HPDE6-E6E7 (cell line): Measurements from ENCODE around the gene CTCFL.
A peak's percentile ranks its signal among the peaks of the same experiment; 100 is the strongest.
"Not testable (repeated sequence)": the region's sequence is repeated elsewhere in the genome, so short reads cannot be mapped to it uniquely, and the experiment has no call there.

ENCODE experiments used
- DNase-seq: peaks from one replicate; pipeline ENCODE4 v3.0.0; 2011; ENCODE audit warnings: missing footprints; ENCODE audit errors: extremely low spot score

CTCFL gene

DNA sequence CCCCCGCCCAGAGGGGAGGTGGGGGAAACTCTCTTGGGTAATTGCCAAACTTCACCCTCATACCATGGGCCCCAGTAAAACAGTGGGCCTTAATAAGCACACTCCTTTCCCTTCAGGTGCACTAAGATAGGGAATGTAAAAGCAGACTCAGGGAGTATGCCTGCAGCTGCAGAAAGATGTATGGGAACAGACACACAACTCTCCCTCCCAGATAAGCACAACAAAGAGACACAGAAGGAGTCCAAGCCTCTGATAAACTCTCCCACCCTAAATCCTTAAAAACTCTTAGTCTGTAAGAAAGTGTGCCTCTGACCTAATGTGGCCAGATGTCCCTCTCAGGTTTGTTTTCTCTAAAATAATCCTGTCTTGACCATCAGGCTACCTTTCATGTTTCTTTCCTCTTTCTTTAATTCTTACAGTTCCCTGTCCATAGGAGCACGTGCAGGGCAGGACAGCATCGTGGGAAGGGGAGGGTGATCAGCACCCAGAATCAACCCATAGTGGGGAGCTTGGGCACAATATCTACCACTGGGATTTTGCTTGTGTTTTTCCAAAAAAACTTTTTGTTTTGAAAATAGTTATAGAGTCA lies 11.3 kb upstream of the CTCFL start:
- DNase-seq = no peak

DNA sequence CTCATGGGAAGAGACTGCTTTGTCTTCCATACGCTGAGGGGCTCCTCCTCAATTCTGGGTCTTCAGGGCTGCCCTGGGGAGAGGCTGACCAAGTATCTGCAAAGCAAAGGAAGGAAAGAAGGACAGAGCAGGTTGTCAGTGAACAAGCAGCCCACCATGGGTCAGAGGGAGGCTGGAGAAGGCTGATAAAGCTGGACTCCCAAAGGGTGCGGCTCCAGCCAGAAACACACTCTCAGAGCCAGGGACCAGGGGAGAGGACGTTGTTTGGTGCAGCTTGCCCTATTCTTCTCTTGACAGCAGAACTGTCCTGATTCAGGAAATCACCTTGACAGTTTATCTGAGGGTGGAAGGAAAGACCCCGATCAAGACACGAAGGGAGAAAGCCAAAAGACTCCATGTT lies 10.4 kb upstream of the CTCFL start:
- DNase-seq = no peak

DNA sequence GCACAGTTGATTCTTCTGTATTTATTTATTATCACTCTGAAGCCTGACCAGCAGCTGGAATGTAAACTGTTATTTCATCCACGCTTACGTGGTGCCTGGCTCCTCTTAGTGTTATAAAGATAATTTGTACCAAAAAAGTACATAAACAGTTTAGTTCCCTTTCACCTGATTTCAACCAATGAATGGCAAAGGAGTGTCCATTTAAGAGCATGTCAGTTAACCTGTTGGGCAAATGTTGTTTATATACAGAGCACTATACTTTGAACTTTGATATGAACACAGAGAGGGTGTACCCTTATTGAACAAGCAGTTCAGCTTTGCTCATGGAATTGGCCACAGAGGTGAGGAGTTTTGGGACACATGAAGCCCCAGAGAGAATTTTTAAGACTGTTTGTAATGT lies 7.2 kb upstream of the CTCFL start:
- no peak for DNase-seq

DNA sequence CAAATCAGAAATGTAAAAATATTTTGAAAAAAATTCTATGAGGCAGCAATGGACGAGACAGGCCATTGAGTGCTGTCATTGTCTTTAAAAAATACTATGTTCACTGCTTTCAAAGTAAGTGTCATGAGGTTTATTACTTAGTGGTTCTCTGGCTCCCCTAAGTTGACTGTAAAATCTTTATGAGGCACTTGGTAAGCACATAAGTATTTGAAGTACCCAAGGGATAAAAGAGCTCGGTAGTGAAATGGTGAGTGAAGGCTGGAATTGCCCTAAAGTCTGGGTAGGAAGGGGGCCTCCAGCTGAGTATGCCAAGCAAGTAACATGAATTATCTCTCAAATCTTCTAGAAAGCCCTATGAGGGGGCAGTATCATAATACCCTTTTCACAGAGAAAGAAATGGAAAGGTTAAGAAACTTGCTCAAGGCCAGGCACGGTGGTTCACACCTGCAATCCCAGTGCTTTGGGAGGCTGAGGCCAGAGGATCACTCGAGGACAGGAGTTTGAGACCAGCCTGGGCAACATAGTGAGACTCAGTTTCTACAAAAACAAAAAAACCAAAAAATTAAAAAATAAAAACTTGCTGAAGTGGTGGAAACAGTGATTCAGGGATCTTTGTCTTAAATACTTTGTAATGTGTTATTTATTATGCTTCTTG lies 5.5 kb upstream of the CTCFL start:
- no peak for DNase-seq

DNA sequence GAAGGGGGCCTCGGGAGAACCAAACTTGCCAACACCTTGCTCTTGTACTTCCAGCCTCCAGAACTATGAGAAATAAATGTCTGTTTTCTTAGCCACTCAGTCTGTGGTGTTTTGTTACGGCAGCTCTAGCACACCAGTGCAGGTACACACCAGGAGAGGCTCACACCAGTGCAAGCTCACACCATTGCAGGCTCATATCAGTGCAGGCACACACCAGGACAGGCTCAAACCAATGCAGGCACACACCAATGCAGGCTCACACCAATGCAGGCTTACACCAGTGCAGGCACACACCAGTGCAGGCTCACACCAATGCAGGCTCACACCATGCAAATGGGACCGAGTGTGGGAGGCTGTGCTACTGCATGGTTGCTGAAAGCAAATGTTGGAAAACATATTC lies 4.9 kb upstream of the CTCFL start:
- DNase-seq = no peak

DNA sequence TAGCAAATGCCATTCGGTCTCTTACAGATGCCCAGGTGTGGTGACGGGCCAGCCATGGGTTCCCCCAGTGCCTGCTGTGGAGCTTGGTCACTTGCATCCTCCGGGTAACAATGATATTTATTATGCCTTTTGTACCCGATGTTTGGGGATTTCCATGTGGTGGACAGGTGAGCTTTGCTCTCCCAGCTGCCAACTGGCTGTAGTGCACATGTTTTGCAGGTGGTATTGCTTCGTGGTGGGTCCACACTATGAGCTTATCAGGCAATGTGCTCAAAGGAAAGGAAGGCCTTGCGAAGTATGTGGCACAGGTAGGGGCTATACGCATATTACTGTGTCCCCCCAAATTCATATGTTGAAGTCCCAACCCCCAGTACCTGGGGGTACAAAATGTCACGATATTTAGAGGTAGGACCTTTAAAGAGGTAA lies 4.2 kb upstream of the CTCFL start:
- DNase-seq = no peak

DNA sequence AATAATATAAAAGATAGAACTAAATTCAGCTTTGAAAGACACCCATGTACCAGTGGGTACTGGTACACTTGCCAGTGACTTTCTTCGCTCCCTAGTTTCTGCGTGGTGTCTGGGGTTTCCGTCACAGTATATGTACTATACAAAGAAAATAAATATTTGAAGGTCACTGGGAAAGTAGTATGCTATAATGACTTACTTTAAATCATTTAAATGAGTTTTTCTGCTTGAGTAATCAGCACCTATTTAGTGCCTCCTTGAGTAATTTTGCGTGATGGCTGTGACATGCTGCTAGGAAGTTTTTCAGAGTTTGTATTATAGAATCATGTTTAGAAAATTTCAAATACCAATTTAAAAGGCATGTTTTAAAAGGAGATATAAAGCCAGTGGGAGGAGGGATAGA lies 3.2 kb upstream of the CTCFL start:
- DNase-seq = no peak

DNA sequence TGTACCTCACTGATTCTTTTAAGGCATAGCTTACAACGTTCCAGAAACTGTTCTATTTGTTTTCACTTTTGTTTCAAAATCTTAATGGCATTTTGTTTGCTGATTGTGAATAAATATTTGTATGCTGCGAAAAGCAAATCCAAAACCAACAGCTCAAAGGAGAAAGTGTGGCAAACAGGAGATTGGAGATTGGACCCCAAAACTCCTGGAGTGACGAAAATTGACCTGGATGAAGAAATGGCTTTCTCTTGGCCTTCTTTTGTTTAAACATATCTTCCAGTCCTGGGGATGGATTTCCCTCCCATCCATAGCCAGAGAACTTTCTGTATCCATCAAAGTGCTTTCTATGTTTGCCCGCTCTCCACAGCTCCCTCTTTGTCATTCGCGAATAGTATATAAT lies 2.8 kb upstream of the CTCFL start:
- DNase-seq = no peak

DNA sequence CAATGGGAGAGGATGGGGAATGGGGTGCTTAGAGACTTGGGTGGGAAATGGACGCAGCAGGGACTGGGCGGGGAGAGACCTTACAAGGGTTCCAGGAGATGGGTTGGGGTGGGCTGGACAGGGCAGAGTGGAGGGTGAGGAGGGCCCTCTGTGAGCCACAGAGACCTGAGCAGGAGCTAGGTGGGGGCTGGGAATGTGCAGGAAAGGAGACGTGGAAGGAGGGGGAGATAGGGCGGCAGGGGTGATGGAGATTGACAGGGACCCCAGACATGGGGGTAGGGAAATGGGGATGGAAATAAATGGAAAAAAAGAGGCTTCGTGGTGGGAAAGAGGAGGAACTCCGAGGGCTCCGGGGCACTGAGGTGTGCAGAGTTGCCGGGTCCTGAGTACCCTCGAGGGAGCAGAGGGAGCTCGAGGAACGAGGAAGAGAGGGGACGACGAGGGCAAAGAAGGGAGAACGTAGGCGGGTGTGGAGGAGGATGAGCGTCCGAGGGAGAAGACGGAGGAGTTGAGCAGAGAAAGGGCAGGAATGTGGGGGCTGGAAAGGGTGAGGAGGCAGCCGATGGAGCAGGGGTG lies 2.0 kb upstream of the CTCFL start:
- DNase-seq = no peak

DNA sequence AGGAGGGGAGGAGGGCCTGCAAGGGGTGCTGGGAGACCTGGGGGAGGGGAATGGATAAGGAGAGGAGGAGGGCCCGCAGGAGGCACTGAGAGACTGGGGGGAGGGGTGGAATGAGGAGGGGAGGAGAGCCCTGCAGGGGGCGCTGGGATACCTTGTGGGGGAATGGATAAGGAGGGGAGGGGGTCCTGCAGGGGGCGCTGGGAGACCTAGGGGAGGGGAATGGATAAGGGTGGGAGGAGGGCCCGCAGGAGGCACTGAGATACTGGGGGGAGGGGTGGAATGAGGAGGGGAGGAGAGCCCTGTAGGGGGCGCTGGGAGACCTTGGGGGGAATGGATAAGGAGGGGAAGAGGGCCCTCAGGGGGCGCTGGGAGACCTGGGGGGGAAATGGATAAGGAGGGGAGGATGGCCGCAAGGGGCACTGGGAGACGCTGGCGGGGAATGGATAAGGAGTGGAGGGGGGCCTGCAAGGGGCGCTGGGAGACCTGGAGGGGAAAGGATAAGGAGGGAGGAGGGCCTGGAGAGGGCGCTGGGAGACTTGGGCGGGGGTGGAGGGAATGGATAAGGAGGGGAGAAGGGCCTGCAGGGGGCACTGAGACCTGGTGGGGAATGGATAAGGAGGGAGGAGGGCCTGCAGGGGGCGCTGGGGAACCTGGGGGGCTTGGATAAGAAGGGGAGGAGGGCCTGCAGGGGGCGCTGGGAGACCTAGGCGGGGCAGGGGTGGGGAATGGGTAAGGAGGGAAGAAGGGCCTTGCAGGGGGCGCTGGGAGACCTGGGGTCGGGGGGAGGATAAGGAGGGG lies 1.3 kb upstream of the CTCFL start:
- no peak for DNase-seq

DNA sequence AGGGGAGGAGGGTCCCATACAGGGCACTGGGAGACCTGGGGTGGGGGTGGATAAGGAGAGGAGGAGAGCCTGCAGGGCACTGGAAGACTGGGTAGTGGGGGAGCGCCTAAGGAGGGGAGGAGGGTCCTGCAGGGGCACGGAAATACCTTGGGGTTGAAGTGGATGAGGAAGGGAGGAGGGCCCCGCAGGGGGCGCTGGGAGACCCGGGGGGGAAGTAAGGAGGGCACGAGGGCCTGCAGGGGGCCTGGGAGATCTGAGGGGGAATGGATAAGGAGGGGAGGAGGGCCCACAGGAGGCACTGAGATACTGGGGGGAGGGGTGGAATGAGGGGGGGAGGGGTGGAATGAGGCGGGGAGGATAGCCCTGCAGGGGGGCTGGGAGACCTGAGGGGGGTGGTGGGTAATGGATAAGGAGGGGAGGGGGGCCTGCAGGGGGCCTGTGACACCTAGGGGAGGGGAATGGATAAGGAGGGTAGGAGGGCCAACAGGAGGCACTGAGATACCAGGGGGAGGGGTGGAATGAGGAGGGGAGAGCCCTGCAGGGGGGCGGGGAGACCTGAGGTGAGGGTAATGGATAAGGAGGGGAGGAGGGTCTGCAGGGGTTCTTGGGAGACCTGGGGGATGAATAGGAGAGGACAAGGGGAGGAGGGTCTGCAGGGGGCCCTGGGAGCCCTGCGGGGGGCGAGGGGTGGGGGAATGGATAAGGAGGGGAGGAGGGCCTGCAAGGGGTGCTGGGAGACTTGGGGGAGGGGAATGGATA lies 567 bp upstream of the CTCFL start:
- no peak for DNase-seq

DNA sequence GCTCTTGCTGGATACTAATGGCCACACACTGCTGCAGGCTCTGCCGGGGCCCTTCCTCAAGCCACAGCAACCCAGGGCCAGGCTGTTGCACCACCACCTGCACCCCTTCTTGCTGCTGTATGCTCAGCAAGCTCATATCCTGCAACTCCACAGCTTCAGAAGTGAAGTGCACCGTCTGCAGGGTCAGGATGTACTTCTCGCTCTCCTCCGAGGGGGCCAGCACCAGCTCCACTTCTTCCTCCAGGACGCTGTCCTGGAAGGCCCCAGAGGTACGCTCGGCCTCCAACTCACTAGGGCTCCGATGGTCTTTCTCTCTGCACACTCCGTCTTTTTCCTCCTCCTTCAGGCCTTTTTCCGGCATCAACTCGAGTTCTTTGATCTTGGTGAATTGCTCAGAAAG lies 1.2 kb downstream of the CTCFL start:
- DNase-seq = no peak

DNA sequence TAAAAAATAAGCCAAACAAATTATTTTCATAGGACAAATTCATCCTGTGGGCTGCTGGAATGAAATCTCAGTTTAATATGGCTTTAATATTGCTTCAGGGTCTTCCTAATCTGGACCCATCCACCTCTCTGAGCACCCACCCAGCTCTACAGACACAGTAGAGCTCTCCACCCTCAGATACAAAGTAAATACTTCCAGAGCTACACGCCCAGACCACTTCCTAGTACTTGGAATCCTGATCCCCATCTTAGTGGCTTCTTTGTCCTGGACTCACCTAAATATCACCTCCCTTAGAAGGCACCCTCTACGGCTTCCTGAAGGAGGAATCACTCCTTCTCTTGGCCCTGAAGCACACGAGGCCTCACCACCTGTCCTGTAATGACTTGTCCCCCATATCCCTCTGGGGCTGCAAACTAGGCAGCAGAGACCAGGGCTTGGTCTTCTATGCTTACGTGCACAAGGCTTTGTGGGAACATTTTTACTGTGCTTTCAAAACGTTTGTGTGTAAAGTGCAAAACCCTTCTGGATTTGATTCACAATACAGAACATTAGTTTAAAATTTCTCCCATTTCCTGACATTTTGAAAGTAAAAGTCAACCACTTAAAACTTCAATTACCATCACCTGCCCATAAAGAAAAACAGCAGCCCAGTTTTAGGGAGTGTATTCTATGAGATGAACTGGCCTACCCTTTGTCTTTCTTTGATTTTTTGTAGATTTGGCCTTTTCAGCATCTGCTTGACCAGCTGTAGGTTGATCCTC lies 2.4 kb downstream of the CTCFL start:
- DNase-seq = no peak

DNA sequence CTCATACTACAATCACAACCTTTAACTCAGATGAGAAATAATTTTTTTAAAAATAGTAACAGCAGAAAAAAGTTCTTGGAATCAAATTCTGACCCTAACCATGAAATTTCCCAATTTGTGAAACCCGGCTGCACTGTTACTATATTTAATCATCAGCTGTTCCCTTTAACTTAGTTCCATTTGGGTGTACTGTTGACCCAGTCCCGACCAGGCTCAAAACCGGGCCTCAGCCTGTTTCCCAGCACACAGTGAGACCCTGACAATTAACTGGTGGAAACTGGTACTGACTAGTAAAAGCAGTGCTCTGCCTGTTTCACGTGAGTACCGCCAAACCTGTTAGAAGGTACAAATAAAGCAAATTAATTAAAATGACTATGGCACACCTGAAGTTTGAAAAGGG lies 7.0 kb downstream of the CTCFL start:
- no peak for DNase-seq

DNA sequence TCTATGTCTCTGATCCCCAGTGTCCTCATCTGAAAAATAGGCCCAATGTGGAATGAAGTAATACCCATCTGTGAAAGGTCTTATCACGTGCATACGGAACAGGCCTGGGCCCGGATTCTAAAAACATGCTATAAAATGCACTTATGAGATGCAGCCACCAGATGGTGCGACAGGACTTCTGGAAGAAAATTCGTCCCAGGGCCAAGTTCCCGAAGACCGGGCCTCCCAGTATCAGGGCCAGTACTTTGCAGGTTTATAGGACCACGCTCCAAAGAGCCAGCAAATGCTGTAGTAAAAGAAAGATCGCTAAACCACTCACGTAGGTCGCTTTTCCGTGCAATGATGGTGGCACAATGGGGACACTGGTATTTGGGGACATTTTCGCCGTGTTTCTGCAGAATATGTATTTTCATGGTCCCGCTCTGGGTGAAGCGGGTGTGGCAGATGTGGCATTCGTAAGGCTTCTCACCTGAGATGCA lies 10.6 kb downstream of the CTCFL start:
- peak; percentile 87 for DNase-seq

DNA sequence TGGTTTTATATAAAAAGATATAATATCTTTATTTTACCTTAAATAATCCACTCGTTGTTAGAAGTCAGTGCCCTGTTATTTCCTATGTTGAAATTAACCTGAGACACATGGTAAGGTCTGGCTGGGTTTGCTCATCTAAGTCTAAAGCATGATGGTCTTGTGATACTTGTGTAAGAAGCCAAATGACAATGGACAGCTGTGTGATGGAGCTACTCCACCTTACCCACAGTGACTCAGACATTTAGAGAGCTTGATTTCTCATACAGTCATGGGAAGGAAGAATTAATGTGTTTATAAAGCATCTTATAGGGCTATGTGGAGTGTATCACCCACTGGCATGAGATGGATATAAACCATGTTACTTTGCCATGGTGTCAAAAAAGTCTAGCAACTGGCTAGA lies 11.7 kb downstream of the CTCFL start:
- no peak for DNase-seq

DNA sequence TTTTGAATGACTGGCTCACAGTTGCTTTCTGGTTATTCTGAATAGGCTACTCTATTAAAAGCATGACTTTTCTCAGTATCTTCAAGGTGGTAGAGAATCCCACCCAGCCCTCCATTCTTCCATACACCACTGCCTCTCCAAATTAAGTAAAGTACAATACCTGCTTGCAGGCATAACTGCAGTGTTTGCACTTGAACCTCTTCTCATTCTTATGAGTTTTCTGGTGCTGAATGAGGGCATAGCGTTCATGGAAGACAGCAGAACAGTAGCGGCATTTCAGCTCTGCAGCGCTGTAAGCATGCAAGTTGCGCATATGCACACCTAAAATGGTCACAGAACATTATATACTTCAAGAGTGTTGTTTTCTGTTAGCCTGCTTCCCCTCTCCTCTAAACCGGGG lies 12.5 kb downstream of the CTCFL start:
- no peak for DNase-seq

DNA sequence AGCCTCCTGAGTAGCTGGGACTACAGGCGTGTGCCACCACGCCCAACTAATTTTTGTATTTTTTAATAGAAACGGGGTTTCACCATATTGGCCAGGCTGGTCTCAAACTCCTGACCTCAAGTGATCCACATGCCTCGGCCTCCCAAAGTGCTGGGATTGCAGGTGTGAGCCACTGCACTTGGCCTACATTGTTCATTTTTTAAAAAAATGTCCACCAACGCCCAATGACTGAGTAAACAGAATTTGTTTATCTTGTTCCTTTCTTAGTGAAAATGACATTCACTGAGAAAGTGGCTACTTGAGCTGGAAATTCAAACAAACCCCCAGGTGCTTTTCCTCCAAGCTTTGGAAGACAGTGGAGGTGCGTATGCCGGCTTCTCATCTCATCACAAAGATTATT lies 13.2 kb downstream of the CTCFL start:
- not testable (repeated sequence) for DNase-seq

DNA sequence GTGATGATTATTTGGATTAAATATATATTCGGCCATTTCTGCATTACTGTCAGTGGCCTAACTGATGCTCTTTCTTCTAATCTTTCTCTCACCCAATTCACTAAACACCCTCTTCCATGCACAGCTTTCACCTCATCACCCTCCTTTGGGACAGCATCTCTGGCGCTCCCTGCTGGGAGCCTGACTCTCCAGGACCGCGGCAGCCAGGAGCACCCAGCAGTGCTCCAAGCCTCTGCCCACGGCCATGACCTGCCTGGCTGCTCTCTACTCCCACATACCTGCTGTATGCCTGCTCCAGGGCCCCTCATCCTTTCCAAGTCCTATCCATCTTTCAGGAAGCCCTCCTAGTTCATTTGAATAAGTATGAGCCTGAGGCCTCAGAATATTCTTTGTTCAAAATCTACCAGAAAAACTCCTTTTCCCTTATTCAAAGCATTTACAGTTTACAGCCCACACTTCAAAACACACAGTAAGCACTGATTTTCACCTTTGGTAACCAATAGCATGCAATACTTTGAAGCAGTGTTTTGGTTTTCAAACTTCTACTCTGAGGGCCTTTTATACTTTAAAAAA lies 15.2 kb downstream of the CTCFL start:
- DNase-seq = peak; percentile 51

DNA sequence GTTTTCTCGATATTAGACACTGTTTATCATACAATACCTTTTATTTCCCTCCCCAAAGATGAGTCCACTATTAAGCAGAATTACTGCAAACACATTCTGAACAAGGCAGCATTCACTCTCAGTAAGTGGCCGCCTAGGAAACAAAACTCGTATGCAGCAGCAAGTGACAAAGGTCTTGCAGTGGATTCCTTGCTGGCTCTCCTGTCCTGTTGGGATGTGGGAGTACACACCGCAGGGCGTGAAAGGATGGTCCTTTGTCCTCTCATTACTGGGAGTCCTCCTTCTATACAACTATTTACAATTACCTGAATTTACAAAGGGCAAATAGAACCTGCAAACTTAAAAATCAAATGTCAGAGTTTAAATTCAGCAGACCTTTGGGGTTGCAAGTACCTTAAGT lies 16.1 kb downstream of the CTCFL start:
- no peak for DNase-seq

DNA sequence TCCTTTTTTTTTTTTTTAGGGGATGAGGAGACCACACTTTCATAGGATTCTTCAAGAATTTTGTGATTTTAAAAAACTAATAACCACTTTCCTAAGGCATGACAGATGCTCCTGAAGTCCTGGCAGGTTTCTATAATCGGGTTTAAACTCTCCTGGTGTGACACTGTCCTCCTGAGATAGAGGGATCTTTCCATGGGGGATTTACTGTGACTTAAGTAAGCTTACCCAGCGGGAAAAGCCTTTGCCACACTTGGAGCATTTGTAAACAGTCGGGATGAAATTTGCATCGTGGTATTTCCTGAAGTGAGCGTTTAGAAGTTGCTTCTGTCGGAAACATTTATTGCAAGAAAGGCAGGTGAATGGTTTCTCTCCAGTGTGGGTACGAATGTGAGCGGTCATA lies 16.6 kb downstream of the CTCFL start:
- no peak for DNase-seq
